ENCODE measurements around the gene GALNTL6. TPM values are rescaled to one million over a fixed set of nuclear protein-coding genes. Genes with fewer than 3 reads are reported as not detected.

The GALNTL6 gene
- total and polyA plus RNA-seq, 2 of the 4 experiments (the other 2 are of a cell fraction) = under 0.01 TPM; not detected in 1

DNA sequence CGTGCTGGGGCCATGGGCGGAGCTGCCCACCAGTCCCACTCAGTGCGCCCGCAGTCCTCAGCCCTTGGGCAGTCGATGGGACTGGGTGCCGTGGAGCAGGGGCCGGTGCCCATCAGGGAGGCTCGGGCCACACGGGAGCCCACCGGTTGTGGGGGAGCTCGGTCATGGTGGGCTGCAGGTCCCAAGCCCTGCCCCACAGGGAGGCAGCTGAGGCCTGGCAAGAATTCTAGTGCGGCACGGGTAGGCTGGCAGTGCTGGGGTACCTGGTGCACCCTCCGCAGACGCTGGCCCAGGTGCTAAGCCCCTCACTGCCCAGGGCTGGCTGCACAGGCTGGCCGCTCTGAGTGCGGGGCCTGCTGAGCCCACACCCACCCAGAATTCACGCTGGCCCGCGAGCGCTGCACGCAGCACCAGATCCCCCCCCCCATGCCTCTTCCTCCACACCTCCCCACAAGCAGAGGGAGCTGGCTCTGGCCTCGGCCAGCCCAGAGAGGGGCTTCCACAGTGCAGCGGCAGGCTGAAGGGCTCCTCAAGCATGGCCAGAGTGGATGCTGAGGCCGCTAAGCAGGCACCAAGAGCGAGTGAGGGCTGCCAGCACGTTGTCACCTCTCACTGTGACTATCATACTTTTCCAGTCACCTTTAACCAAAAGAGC, 564.4 kb downstream of the GALNTL6 start:
- no peaks in the 10 kb centered on the region for H4K20me1 ChIP-seq (ENCODE audit: insufficient read depth, low read length)
- H3K79me1 ChIP-seq (ENCODE audit: low read depth in 1 of 2, low read length in 2 of 2) = no peaks in the 10 kb centered on the region
- DNase-seq (no peak), ATAC-seq (ENCODE audit: low read depth) (no peak)
- no peak overlapping the region for H2BK120ac ChIP-seq (ENCODE audit: low read depth, low read length)
- H3K4me1 ChIP-seq (ENCODE audit: control insufficient read depth, insufficient read depth, low read length) = no peaks in the 10 kb centered on the region
- H2BK5ac ChIP-seq (ENCODE audit: low read depth, low read length, poor library complexity, severe bottlenecking) = no peak overlapping the region
- no peak overlapping the region for H2BK15ac ChIP-seq (ENCODE audit: low read depth, low read length)
- POLR2A ChIA-PET (ENCODE audit: unreplicated experiment) = no interaction called here
- peaks cover 2% of the 10 kb centered on the region; the same call in 1 of the 2 replicates for H3K9me3 ChIP-seq (ENCODE audit: control insufficient read depth, insufficient read depth, low read length)
- CTCF ChIA-PET = no interaction called here
- no TSS peak for BruUV-seq (replicated peaks)
- H4K5ac ChIP-seq (ENCODE audit: low read depth, low read length) = no peak overlapping the region
- H3K4me3 ChIP-seq (ENCODE audit: insufficient read depth, low read depth, low read length) = no peak overlapping the region
- 89% methylated on average over 17 of the region's 27 CpGs; no CpG with 5 or more reads in 1 of the 2 experiments for WGBS, 2 experiments (ENCODE audit: extremely low coverage in 2 of 2, insufficient read length in 1 of 2)
- no peak overlapping the region for H3K56ac ChIP-seq (ENCODE audit: extremely low read depth, insufficient read depth, low read length)
- H3K9me1 ChIP-seq (ENCODE audit: insufficient read depth, low read length) = no peaks in the 10 kb centered on the region
- H3K36me3 ChIP-seq (ENCODE audit: control insufficient read depth, insufficient read depth, low read length) = no peaks in the 10 kb centered on the region
- no peak overlapping the region for H3K18ac ChIP-seq (ENCODE audit: low read depth, low read length)
- no peak overlapping the region for H2AK5ac ChIP-seq (ENCODE audit: low read depth, low read length)
- H2BK20ac ChIP-seq (ENCODE audit: low read depth, low read length) = no peak overlapping the region
- H3K9ac ChIP-seq (ENCODE audit: low read depth, low read length) = no peak overlapping the region
- TF ChIP-seq, protein P1, sequence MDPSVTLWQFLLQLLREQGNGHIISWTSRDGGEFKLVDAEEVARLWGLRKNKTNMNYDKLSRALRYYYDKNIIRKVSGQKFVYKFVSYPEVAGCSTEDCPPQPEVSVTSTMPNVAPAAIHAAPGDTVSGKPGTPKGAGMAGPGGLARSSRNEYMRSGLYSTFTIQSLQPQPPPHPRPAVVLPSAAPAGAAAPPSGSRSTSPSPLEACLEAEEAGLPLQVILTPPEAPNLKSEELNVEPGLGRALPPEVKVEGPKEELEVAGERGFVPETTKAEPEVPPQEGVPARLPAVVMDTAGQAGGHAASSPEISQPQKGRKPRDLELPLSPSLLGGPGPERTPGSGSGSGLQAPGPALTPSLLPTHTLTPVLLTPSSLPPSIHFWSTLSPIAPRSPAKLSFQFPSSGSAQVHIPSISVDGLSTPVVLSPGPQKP (IDR thresholded peaks at IDR 0.05; ENCODE audit: borderline replicate concordance, low read depth, low read length) = no peak
- H3K27me3 ChIP-seq (ENCODE audit: control insufficient read depth, insufficient read depth, low read length) = no peaks in the 10 kb centered on the region
- intact Hi-C loops (cut with micrococcal nuclease) (no loop called here), dilution Hi-C loops (cut with HindIII; ENCODE audit: low sequenced_read_pairs, unreplicated experiment) (no loop called here), in situ Hi-C loops (cut with MboI; ENCODE audit: low sequenced_read_pairs) (no loop called here)
- no peak overlapping the region for H3K4ac ChIP-seq (ENCODE audit: low read depth, low read length)
- no peak overlapping the region for H3K27ac ChIP-seq (ENCODE audit: insufficient read depth, low read length)
- H3K4me2 ChIP-seq (ENCODE audit: low read depth, low read length) = no peak overlapping the region
- no peak overlapping the region for H2AK9ac ChIP-seq (replicated peaks; ENCODE audit: low read depth, low read length, poor library complexity)
- H4K8ac ChIP-seq (ENCODE audit: low read depth in 2 of 2, low read length in 2 of 2) = no peak overlapping the region
- no peak overlapping the region for H3K14ac ChIP-seq (replicated peaks; ENCODE audit: low read depth, low read length)
- no peak overlapping the region for H4K91ac ChIP-seq (ENCODE audit: insufficient read depth, low read depth, low read length)
- H2AFZ ChIP-seq (replicated peaks; ENCODE audit: low read length, poor library complexity) = no peak overlapping the region
- H3K23ac ChIP-seq (ENCODE audit: low read depth, low read length) = no peak overlapping the region
